Stomach (tissue), 9 donors: ENCODE measurements around the gene ENDOD1. TPM values are rescaled to one million over a fixed set of nuclear protein-coding genes. Genes with fewer than 3 reads are reported as not detected.

Source experiments
- DNase-seq, 2 donors: peaks; one replicate each; pipeline versions ENCODE4 v3.0.0 to v3.0.0-alpha.2; 2013 to 2019
- H3K27ac ChIP-seq, 5 donors: fragments of 200-600 bp in 4 of 5; sonication (generic) in 4 of 5; one replicate each; pipeline ENCODE4 v1.5.1; 2013 to 2019; ENCODE audit warnings: mild to moderate bottlenecking in 1 of 5, moderate library complexity in 1 of 5
- H3K27me3 ChIP-seq, 3 donors: fragments of 200-600 bp; sonication (generic); one replicate each; pipeline ENCODE4 v1.5.1; 2017 to 2019; ENCODE audit warnings: mixed run types in 1 of 3
- H3K36me3 ChIP-seq, 4 donors: fragments of 200-600 bp; sonication (generic); 1 replicate in 3 of 4; 2 replicates in 1 of 4; pipeline ENCODE4 v1.5.1; 2016 to 2019
- H3K4me1 ChIP-seq, 4 donors: fragments of 200-600 bp; sonication (generic); one replicate each; pipeline ENCODE4 v1.5.1; 2016 to 2019
- H3K4me3 ChIP-seq, 4 donors: fragments of 200-600 bp; sonication (generic) in 3 of 4; one replicate each; pipeline ENCODE4 v1.5.1; 2016 to 2019; ENCODE audit warnings: mild to moderate bottlenecking in 1 of 4
- H3K9me3 ChIP-seq, 4 donors: fragments of 200-600 bp; sonication (generic); one replicate each; pipeline ENCODE4 v1.5.1; 2016 to 2019
- CTCF ChIP-seq, 7 experiments: fragments of 450-650 bp in 4 of 7; fragments of 200-600 bp in 3 of 7; sonication (generic) in 3 of 7; IDR thresholded peaks; one replicate each; pipeline ENCODE4 v1.5.1; 2016 to 2019; ENCODE audit warnings: antibody characterized with exemption in 7 of 7, control low read depth in 2 of 7, mild to moderate bottlenecking in 1 of 7
- EP300 ChIP-seq: sonication (generic); formaldehyde crosslinking; IDR thresholded peaks from one replicate; pipeline ENCODE4 v1.6.1; 2017; ENCODE audit warnings: antibody characterized with exemption
- POLR2A ChIP-seq, 4 donors: fragments of 450-650 bp; IDR thresholded peaks; one replicate each; pipeline ENCODE4 v1.6.1; 2016; ENCODE audit warnings: antibody characterized with exemption in 4 of 4, control low read depth in 2 of 4, mild to moderate bottlenecking in 1 of 4, moderate library complexity in 1 of 4
- POLR2AphosphoS5 ChIP-seq, 3 donors: sonication (generic); formaldehyde crosslinking; IDR thresholded peaks; one replicate each; pipeline ENCODE4 v1.6.1; 2016; ENCODE audit warnings: antibody characterized with exemption in 3 of 3
- WGBS, 5 donors: extraction: QIAGEN DNeasy Blood & Tissue Kit in 3 of 5; methylation state at CpG; one replicate each; pipeline versions ENCODE4 v1.1.5 to v1.1.7; 2013 to 2018; 5-methylcytosine and 5-hydroxymethylcytosine counted together
- intact Hi-C: fragments of 100-400 bp; cut with DNase I; formaldehyde crosslinking; loops from one replicate; pipeline ENCODE4 v1.15.1; 2023; ENCODE audit warnings: low total_unique reads
- polyA plus RNA-seq, 3 donors: library from polyadenylated mRNA; stranded (reverse); fragments of 200-250 nt; gene quantifications; one replicate each; pipeline ENCODE4 v1.2.3, GENCODE V29; 2013
- total RNA-seq, 5 donors: library from RNA; depleted of rRNA; stranded (reverse); fragments of >200 nt; gene quantifications; one replicate each; pipeline versions ENCODE4 v1.1.0 to v1.2.3, GENCODE V29; 2014 to 2016
- donor health status: healthy with polysubstance abuse.
- donor health status: Bipolar disorder and iron deficiency.
- donor health status: healthy.

ENDOD1 gene
- total and polyA plus RNA-seq, 8 donors, result 2.4 to 32.2 (median 14.9) TPM

- intact Hi-C loops, result no loop called here
- no peak for TF ChIP-seq POLR2AphosphoS5 (IDR thresholded peaks at IDR 0.05)
- TF ChIP-seq POLR2A (IDR thresholded peaks at IDR 0.05), result no peak
- no peak for TF ChIP-seq EP300
- no peak for TF ChIP-seq CTCF (IDR thresholded peaks at IDR 0.05)
- 54 to 64% (median 57%) methylated on average over 4 of the region's 4 CpGs for WGBS, 5 donors
Measured at GRCh38 chr11:95095858-95096587, 6.4 kb downstream of the ENDOD1 start.

GRCh38 chr11:95097209-95097608 is 7.6 kb downstream of the ENDOD1 start:
- no peak for TF ChIP-seq POLR2A (IDR thresholded peaks at IDR 0.05)
- no peak for TF ChIP-seq CTCF (IDR thresholded peaks at IDR 0.05)
- no peak for TF ChIP-seq EP300
- no peak for TF ChIP-seq POLR2AphosphoS5 (IDR thresholded peaks at IDR 0.05)
- intact Hi-C loops, result no loop called here
- Histone ChIP-seq H3K27me3 (no peaks in the 10 kb centered on the region), H3K27ac (no peak overlapping the region), H3K4me3 (no peak overlapping the region), H3K36me3 (no peaks in the 10 kb centered on the region), H3K4me1 (peaks cover 0 to 15% (median 9%) of the 10 kb centered on the region in 4 donors), H3K9me3 (no peaks in the 10 kb centered on the region)
- 71 to 79% (median 77%) methylated on average over 3 of the region's 3 CpGs for WGBS, 5 donors
- no peak for DNase-seq

More at GRCh38 chr11:95095858-95096587, 6.4 kb downstream of the ENDOD1 start:
- Histone ChIP-seq H3K4me1 (peaks cover 3 to 27% (median 17%) of the 10 kb centered on the region in 4 donors), H3K4me3 (no peak overlapping the region), H3K36me3 (no peaks in the 10 kb centered on the region), H3K9me3 (no peaks in the 10 kb centered on the region), H3K27ac (no peak overlapping the region), H3K27me3 (no peaks in the 10 kb centered on the region)
- DNase-seq, result no peak

GRCh38 chr11:95098826-95099225 is 9.2 kb downstream of the ENDOD1 start:
- no peak for TF ChIP-seq POLR2A (IDR thresholded peaks at IDR 0.05)
- TF ChIP-seq CTCF (IDR thresholded peaks at IDR 0.05), result no peak
- no peak for TF ChIP-seq EP300
- no peak for TF ChIP-seq POLR2AphosphoS5 (IDR thresholded peaks at IDR 0.05)
- Histone ChIP-seq H3K4me3 (no peak overlapping the region), H3K27me3 (no peaks in the 10 kb centered on the region), H3K27ac (no peak overlapping the region), H3K36me3 (no peaks in the 10 kb centered on the region), H3K4me1 (peaks cover 0 to 4% (median 0%) of the 10 kb centered on the region in 4 donors), H3K9me3 (no peaks in the 10 kb centered on the region)
- no peak for DNase-seq
- WGBS, 5 donors, result 68 to 90% (median 76%) methylated on average over 3 of the region's 3 CpGs
- intact Hi-C loops, result no loop called here

- WGBS, 5 donors, result 75 to 83% (median 79%) methylated on average over 4 of the region's 4 CpGs
- no peak for DNase-seq
- Histone ChIP-seq H3K4me1 (peaks cover 0 to 4% (median 0%) of the 10 kb centered on the region in 4 donors), H3K27me3 (no peaks in the 10 kb centered on the region), H3K36me3 (no peaks in the 10 kb centered on the region), H3K9me3 (no peaks in the 10 kb centered on the region), H3K27ac (no peak overlapping the region), H3K4me3 (no peak overlapping the region)
- no peak for TF ChIP-seq CTCF (IDR thresholded peaks at IDR 0.05)
- TF ChIP-seq POLR2AphosphoS5 (IDR thresholded peaks at IDR 0.05), result no peak
- TF ChIP-seq POLR2A (IDR thresholded peaks at IDR 0.05), result no peak
- TF ChIP-seq EP300, result no peak
- intact Hi-C loops, result no loop called here
Measured at GRCh38 chr11:95100191-95100648, 10.6 kb downstream of the ENDOD1 start.
